HG02852 (cell line): ENCODE measurements around the gene PXDN.

Source experiments
- ATAC-seq: cut with Tn5 transposase; IDR thresholded peaks from one replicate; pipeline ENCODE4 v1.9.1; 2021; ENCODE audit warnings: mild to moderate bottlenecking, moderate library complexity; ENCODE audit not compliant: unreplicated experiment

PXDN gene

DNA sequence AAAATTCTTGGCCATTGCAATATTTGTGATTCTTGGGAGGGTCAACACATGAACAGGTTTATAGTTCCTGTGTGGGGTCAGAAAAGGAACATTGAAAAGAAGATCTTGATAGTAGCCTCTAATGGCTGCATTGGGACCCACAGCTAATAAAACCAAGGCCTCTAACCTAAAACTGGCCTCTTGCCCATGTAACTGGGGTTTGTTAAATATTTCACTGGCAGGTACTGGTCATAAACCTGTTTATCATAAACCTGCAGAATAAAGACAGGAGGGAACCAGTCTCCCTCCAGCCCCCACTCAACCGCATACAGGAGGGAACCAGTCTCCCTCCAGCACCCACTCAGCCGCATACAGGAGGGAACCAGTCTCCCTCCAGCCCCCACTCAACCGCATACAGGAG, 125.3 kb downstream of the PXDN start:
- no peak for ATAC-seq

DNA sequence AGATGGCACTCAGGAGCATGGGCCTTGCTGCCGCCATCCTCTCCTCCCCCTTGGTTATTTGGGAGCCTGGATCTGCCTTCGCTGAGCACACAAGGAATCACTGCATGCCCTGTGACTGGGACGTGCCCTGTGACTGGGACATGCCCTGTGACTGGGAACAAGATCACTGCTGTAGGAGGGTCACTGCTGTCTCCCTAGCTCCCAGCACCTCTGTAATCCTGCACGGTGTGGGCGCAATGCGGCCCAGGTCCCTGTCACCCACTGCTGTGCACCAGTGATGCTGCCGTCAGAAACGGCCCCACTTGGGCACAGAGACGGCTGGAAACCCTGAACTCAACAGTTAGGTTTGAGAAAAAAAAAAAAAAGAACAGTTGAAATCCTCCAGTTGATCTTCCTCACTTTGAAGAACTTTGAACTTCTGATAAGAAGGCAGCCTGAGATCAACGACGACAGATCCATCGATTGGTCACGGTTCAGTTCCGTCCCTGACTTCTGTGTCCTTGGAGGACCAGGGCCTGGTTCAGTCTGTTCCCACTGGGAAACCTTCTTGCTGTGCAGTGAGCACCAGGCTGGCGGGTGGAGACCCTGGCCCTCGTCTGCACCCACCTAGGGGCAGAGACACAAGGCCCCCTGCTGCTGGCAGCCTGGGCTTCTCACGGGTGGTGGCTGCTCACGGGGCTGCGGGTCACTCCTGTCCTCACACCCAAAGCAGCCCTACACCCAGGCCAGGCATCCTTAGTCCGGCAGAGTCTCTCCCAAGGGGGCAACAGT, 125.9 kb downstream of the PXDN start:
- ATAC-seq = no peak

DNA sequence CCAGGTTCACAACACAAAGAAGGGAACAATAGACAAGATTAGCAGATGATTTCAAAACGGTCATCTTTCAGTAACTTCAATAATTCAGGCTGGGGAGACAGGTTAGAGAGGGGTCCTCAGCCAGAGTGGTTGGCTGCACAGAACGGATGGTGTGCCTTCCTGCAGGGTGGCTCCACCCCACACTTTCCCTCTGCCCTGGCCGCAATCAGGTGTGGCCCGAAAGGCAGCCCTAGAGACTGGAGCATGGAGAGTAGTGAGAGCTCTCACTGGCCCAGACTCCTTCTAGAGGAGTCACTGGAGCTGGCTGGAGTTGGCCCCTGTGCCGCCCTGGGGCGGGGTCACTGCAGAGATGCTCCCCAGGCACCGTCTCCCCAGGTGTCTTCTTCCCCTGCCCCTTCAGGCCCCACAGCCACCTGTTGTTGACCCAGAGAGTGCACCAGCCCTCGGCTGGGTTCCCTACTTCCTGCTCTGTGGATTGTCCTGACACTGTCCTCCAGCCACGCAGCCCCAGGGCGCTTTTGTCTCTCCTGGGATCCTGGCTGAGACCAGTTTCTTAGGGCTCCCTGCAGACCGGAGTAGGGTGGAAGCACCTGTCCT, 126.8 kb downstream of the PXDN start:
- no peak for ATAC-seq

DNA sequence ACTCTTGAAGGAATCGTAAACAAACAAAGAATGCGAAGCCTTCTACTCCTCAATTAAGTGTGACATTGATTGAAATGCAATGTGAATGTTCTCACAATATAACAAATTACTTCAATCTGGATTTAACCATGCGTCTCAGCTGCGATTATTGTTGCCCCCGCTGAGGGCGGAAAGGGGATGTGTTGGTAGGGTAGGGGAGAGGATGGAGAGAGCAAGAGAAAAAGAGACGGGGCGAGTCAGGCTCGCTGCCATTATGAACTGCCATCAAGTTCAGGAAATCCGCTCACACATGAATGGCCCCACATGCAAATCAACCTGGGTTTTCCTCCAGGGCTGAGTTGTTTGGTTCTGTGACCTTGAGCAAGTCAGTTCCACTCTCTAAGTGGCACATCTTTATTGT, 129.8 kb downstream of the PXDN start:
- ATAC-seq = no peak

DNA sequence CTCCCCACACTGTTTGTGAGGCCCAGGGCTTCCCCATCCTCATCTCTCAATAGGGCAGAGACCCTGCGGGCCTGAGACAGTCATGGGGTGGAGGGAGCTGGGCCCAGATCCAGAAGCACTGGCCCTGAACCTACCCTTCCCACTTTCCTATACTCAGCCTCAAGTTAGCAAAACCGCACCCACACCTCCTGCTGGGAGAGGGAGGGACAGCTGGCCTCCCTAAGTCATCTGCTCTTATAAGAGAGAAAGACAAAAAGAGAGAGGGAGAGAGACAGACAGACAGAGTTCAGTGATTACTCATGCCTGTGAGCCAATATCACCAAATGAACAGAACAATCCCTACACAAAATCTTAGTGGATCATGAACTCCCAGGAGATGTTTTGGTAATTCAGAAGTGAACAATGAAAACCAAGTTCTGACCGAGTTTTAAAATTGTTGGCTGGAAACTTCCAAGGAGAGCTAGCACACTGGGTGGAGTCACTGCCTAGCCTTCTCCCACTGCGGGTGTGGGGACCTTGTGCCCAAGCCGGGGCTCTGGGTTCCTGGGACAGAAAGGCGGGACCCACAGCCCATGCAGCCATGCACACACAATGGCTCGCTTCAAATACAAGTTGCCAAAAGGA, 130.5 kb downstream of the PXDN start:
- no peak for ATAC-seq

DNA sequence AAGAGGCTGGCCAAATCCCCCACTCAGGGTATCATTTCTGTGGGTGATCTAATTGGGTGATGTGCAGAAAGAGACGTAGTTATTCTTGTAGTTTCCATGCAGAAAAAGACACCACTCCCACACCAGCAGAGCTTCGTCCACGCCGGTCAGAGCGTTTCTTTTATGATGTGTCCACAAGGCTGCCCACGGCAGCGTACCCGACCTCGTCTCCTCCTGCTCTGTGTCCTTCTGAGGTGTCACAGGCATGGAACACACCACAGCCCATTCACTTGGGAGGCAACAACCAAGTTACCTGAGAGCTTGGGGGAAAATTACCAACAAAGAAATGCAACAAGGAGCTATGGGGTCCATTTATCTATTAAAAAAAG, 131.3 kb downstream of the PXDN start:
- ATAC-seq = no peak

DNA sequence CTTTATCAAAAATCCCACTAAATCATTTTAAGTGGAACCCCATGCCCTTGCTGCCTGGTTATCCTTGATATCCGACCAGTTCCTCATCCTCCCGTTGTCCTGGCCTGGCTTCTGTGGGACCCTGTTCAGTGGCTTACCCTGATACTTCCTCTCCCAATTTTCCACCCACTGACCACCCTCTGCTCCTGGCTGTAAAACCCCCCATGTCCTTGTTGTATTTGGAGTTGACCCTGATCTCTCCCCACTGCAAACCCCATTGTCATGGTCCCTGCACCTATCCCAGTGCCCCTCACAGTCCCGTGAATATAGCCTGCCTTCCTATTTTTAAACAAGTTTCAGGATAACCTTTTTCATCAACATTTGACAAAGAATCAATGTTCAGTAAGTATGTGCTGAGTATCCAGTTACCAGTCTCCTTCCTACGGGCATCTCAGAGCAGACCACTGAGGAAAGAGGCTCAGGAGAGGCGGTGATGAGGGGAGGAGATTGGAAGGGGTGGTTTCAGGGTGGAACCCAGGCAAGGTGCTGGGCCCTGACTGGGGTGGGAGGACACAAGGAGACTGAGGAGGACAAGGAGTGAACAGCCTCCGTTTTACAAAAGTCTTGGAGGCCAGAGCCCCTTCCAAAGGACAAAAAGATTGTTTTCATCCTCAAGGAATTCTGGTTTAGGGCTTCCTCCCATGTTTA, 131.8 kb downstream of the PXDN start:
- no peak for ATAC-seq

DNA sequence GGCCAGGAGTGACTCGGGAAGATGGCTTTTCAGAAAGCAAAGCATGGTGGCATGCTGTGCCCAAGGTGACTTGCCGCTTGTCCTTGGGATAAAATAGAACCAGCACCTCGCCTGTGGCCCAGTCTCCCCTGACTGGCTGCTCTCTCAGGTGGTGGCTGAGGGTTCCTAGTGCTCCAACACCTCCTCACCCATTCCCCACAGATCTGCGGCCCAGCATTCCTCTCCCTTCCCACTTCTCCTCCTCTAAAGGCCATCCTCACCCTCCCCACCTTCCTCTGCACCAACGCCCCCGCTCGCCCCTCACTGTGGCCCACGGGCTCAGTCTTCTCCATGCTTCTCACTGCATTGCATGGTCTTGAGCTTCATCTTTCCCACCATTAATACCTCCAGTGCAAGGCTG, 132.4 kb downstream of the PXDN start:
- no peak for ATAC-seq

DNA sequence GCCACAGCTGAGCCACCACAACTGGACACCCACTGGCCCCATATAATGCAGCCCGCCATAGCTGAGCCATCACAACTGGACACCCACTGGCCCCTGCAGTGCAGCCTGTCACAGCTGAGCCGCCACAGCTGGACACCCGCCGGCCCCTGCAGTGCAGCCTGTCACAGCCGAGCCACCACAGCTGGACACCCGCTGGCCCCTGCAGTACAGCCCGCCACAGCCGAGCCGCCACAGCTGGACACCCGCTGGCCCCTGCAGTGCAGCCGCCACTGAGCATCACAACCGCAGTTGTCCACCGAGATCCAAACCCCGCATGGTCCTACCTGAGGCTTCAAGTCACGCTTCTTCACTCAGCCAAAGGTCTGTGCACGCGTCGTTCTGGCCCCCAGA, 134.2 kb downstream of the PXDN start:
- no peak for ATAC-seq

DNA sequence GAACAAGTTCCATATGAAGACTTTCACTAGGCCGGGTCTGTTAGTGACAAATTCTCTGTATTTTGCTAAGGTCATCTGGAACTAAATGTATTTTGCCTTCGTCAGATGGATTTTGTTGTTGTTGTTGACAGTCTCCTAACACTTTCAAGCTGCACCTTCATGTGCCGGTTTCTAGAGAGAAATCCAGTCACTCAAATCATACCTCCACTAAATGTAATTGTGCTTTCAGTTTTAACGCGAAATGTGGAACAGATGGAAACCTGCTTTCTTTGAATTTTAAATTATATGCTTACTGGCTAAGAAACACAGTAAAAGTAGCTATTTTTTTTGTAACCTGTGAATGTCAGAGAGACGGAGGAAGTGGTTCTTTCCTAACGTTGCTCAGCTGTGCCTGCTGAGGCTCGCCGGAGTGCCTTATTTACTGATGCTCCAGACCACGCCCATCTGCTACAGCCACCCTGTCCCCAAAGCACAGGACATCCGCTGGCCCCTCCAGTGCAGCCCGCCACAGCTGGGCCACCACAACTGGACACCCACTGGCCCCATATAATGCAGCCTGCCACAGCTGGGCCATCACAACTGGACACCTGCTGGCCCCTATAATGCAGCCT, 134.7 kb downstream of the PXDN start:
- no peak for ATAC-seq

DNA sequence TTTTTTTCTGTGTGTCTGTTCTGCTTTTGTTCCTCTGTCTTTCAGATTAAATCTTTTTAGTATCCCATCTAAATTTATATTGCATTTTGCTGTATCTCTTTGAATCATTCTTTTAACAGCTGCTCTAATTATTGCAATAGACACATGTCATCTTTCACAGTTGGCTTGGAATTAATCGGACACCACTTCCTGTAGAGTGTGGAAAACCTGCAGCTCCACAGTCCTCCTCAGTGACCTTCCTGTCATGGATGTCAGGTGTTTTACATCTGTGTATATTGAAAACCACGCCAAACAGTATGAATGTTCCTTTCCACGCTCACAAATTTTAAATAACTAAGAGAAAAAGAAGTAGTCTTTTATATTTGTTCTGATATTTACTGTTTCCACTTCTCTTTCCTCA, 135.3 kb downstream of the PXDN start:
- ATAC-seq = no peak

DNA sequence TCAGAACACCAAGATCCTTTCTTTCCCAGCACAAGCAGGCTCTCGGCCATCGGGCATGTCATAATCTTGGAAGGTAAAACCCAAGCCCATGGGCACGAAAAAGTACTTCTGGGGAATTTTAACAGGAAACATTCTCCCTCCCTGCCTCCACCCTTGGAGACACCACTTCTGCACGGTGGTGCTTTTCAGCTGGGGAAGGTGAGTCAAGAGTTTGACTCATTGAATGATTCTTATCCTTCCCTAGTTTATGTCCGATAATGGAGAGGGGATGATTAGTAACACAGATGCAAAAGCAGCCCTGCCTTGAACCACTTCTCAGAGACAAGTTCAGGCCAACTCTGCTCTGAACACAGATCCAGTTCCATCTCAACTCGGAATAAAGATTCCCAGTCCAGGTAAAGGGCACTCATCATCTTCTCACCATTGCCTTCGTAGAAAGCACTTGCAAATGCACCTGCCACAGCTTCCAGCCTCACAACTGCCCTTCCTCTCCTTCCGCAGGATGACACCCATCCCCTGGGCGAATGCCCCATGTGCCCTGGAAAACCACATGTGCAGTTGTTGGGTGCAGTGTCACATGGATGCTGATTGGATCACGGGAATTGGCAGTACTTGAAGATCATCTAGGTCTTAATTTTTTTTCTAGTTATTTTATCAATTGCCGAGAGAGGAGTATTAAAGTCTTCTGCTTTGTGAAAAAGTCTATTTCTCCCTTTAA, 136.2 kb downstream of the PXDN start:
- no peak for ATAC-seq

DNA sequence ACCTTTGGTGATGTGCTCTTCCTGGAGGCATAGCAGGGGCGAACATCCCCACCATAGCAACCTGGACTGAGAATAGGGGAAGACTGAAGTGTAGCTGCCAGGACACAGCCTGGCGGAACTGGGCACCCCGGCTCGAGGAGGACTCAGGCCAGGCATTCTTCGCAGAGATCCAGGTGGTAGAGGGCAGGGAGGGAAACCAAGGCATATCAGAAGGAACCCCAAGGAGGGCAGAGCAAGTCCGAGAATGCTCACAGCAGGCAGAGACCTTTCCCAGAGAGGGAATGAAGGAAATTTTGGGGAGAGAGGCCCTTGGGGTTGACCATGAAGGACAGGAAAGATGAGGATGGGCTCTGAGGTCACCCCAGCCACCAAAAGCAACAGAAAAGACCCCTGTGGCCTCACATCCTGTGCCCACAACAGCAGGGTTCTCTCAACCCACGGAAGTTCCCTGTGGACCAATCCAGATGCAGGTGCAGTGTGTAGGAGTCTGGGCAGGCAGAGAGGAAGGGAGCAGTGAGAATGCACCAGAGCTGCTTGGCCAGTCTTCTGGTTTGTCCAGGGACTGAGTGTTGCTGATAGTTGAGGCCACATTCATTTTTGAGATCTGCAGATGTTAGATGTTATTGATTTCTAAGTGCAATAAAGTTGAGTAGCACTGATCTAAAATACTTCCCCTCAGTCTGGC, 136.9 kb downstream of the PXDN start:
- ATAC-seq = no peak

DNA sequence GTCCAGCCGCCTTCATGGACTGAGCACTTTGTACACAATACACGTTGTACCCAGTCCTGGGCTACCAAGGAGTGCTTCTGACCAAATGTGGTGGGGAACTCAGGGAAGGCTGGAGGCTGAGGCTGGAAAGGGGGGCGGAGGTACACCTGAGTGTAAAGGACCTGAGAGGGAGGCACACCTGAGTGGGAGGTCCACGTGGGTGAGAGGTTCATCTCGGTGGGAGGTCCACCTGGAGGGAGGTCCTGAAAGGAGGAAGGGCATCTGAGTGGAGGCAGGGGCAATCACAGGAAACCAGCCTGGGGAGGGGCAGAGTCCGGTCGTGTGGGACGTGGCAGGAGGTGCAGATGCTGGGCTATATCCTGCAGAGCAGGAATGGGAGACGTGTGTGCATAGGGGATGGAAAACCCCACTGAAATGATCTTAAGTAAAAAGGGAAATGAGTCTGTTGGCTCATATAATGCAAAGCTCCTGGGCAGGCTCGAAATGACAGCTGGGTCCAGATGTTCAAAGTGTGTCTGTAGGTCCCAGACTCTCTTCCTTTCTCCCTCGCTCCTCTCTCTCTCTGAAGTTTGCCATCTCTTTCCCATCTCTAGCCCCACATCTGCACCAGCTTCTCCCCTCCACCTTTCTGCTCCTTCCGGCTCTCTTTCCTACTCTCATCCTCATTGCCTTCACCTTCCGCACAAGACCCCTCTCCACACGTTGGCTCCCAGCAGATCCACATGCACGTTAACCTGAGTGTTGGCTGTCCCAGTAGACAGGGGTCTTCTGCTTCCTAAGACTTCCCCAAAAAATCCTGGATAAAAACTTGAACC, 137.7 kb downstream of the PXDN start:
- ATAC-seq = no peak

DNA sequence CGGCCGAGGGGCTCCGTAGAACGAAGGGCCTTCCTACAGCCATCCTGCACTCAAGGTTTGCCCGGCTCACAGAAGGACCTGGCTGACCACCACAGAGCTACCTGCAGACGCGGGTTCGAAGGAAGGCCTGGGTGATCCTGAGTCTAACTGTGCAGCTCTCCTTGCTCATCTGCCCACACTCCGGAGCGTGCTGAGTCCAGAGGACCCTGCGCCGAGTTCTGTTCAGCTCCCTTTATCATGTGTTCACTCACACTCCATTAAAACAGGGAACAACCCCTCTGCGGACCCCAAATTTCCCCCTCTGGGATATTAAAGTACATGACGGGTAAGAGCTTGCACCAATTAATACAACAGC, 138.3 kb downstream of the PXDN start:
- no peak for ATAC-seq

DNA sequence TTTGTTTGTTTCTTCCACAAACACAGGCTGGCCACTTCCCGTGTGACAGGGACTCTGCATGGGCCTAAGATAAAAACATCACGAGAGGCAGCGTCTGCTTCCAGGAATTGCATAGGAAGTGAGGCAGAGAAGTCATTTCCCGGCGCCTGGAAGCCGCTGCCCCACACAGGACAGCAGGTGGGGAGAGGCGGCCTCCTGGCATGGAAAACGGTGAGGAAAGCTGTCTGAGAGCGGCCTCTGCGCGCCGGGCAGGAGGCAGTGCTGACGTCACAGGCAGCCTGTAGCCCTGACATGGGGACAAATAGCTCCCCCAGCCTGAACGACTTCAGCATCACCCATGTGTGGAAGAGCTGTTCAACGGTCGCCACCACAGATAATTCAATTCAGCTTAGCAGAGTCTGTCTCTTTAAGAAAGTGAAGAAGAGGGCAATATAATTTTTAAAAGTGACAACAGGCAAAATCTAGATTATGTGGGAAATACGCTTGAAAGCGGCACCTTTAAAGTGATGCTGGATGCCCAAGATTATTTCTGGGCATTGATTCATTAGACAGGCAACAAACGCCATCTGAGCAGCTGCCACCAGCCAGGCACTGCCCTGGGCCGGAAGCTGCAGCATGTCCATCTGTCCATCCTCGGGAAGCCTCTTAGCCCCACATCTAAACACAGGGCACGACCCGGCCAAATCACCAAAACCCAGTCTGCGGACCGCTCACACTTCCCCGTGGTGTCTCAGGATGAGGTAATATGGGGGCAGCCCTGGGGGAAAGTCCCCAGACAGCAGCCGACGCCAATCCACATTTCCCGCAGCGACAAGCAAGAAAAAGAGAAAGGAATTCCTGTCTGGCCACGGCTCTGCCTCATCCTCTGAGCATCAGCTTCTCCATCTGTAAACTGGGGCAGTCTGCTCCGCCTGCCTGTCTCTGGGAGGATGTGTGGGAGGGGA, 138.9 kb downstream of the PXDN start:
- no peak for ATAC-seq

DNA sequence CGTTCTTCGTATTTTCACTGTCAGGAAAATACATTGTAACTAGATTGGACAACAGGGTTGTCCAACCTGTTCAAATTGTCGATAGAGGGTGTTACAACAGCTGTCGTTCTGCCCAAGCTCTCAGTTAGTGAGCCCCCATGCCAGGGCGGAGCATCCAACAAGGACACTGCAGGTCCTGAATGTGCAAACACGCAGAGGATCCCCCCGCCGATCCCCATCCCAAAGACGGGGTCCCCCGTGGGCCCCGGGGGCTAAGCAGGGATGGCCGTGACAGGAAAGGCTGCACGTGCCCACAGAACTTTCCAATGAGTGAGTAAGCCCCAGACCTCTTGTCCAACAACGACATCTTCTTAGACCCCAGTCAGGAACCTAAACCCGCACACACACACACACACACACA, 140.8 kb downstream of the PXDN start:
- ATAC-seq = no peak

DNA sequence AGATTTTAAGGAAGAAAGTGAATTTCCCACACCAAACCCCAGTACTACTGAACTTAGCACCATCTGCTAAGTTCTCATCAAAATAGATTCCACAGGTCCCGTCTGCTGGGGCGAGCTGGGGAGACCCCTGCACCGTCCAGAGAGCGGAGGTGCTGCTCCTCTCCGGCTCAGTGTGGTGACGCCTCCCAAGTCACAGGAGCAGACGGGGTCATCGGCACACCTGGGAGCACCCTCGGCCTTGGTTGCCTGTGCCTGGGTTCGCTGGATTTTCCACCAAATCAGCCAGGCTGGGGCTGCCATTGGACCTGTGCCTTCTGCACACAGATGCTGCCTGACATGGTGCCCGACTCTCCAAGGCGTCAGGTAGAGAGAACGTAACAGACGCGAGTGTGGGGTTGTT, 141.3 kb downstream of the PXDN start:
- ATAC-seq = no peak
